Measurements from ENCODE around the gene UROC1. TPM values are rescaled to one million over a fixed set of nuclear protein-coding genes. Genes with fewer than 3 reads are reported as not detected.

The UROC1 gene
- total and polyA plus RNA-seq, 2 of the 4 experiments (the other 2 are of a cell fraction), result not detected

GRCh38 chr3:126509597-126510307 lies 7.8 kb downstream of the UROC1 start:
- Histone ChIP-seq H3K9ac (ENCODE audit: low read depth, low read length) (no peak overlapping the region), H4K5ac (ENCODE audit: low read depth, low read length) (no peak overlapping the region), H3K9me1 (ENCODE audit: insufficient read depth, low read length) (no peaks in the 10 kb centered on the region), H2BK5ac (ENCODE audit: low read depth, low read length, poor library complexity, severe bottlenecking) (no peak overlapping the region), H4K20me1 (ENCODE audit: insufficient read depth, low read length) (no peaks in the 10 kb centered on the region), H4K8ac (ENCODE audit: low read depth in 2 of 2, low read length in 2 of 2) (no peak overlapping the region), H3K23ac (ENCODE audit: low read depth, low read length) (no peak overlapping the region), H3K36me3 (ENCODE audit: control insufficient read depth, insufficient read depth, low read length) (no peaks in the 10 kb centered on the region), H4K91ac (ENCODE audit: insufficient read depth, low read depth, low read length) (no peak overlapping the region), H2BK15ac (ENCODE audit: low read depth, low read length) (no peak overlapping the region), H3K18ac (ENCODE audit: low read depth, low read length) (no peak overlapping the region), H3K56ac (ENCODE audit: extremely low read depth, insufficient read depth, low read length) (no peak overlapping the region), H2AK5ac (ENCODE audit: low read depth, low read length) (no peak overlapping the region), H2AFZ (replicated peaks; ENCODE audit: low read length, poor library complexity) (no peak overlapping the region), H3K4me3 (ENCODE audit: insufficient read depth, low read depth, low read length) (no peak overlapping the region), H3K4me1 (ENCODE audit: control insufficient read depth, insufficient read depth, low read length) (no peaks in the 10 kb centered on the region), H3K79me1 (ENCODE audit: low read depth in 1 of 2, low read length in 2 of 2) (no peaks in the 10 kb centered on the region), H3K4ac (ENCODE audit: low read depth, low read length) (no peak overlapping the region), H3K27me3 (ENCODE audit: control insufficient read depth, insufficient read depth, low read length) (peaks cover 27% of the 10 kb centered on the region; the same call in 1 of the 2 replicates), H3K14ac (replicated peaks; ENCODE audit: low read depth, low read length) (no peak overlapping the region), H2BK20ac (ENCODE audit: low read depth, low read length) (no peak overlapping the region), H2AK9ac (replicated peaks; ENCODE audit: low read depth, low read length, poor library complexity) (no peak overlapping the region), H2BK120ac (ENCODE audit: low read depth, low read length) (no peak overlapping the region), H3K9me3 (ENCODE audit: control insufficient read depth, insufficient read depth, low read length) (no peaks in the 10 kb centered on the region), H3K4me2 (ENCODE audit: low read depth, low read length) (no peak overlapping the region), H3K27ac (ENCODE audit: insufficient read depth, low read length) (no peak overlapping the region)
- intact Hi-C loops (cut with micrococcal nuclease), result no loop called here
- in situ Hi-C loops (cut with MboI; ENCODE audit: low sequenced_read_pairs), result no loop called here
- no TSS peak for BruUV-seq (replicated peaks)
- ATAC-seq (ENCODE audit: low read depth), result no peak
- POLR2A ChIA-PET (ENCODE audit: unreplicated experiment), result no interaction called here
- dilution Hi-C loops (cut with HindIII; ENCODE audit: low sequenced_read_pairs, unreplicated experiment), result no loop called here
- WGBS, 2 experiments (ENCODE audit: extremely low coverage in 2 of 2, insufficient read length in 1 of 2), result 60% methylated on average over 5 of the region's 18 CpGs; no CpG with 5 or more reads in 1 of the 2 experiments
- CTCF ChIA-PET, result no interaction called here
- TF ChIP-seq SMC3 (IDR thresholded peaks at IDR 0.05; ENCODE audit: low read depth, low read length) (no peak), BHLHE40 (IDR thresholded peaks at IDR 0.05; ENCODE audit: low read depth, low read length) (no peak), POLR2A (IDR thresholded peaks at IDR 0.05; ENCODE audit: low read depth, low read length) (no peak), CHD1 (IDR thresholded peaks at IDR 0.05; ENCODE audit: low read depth, low read length) (no peak), RCOR1 (IDR thresholded peaks at IDR 0.05; ENCODE audit: insufficient replicate concordance, low read length) (no peak)
- no peak for DNase-seq
